GM21825 (cell line): Measurements from ENCODE around the gene DICER1.
"Not testable (repeated sequence)": the region's sequence is repeated elsewhere in the genome, so short reads cannot be mapped to it uniquely, and the experiment has no call there.

Experiments
- ATAC-seq: cut with Tn5 transposase; IDR thresholded peaks from one replicate; pipeline ENCODE4 v1.9.1; 2021; ENCODE audit warnings: mild to moderate bottlenecking, moderate library complexity; ENCODE audit not compliant: unreplicated experiment

Gene DICER1

GRCh38 chr14:95157327-95158189 is at the start of gene DICER1:
Gene DICER1, minus strand, starts transcription at chr14:95157529. Its CDS starts 24,071 bp downstream, at chr14:95133458.
- ATAC-seq: peak; percentile 69

GRCh38 chr14:95206534-95206933 is 49.2 kb upstream of the DICER1 start:
- no peak for ATAC-seq

- no peak for ATAC-seq
These were observed 47.4 kb upstream of the DICER1 start for GRCh38 chr14:95204705-95205104.

GRCh38 chr14:95201745-95202144 is 44.4 kb upstream of the DICER1 start:
- ATAC-seq: not testable (repeated sequence)

- ATAC-seq: no peak
These were observed 43.1 kb upstream of the DICER1 start for GRCh38 chr14:95200404-95200803.

- no peak for ATAC-seq
These were observed 42.1 kb upstream of the DICER1 start for GRCh38 chr14:95199298-95199983.

GRCh38 chr14:95198320-95198719 is 41.0 kb upstream of the DICER1 start:
- ATAC-seq: no peak

- no peak for ATAC-seq
These were observed 40.2 kb upstream of the DICER1 start for GRCh38 chr14:95197551-95197950.

GRCh38 chr14:95196826-95197545 is 39.7 kb upstream of the DICER1 start:
- ATAC-seq: no peak

GRCh38 chr14:95196268-95196667 is 38.9 kb upstream of the DICER1 start:
- ATAC-seq: peak; percentile 57

- no peak for ATAC-seq
These were observed 37.7 kb upstream of the DICER1 start for GRCh38 chr14:95195031-95195430.

GRCh38 chr14:95193081-95193480 is 35.8 kb upstream of the DICER1 start:
- no peak for ATAC-seq

- ATAC-seq: no peak
These were observed 35.0 kb upstream of the DICER1 start for GRCh38 chr14:95192311-95192710.

- ATAC-seq: no peak
These were observed 34.3 kb upstream of the DICER1 start for GRCh38 chr14:95191445-95192199.

- ATAC-seq: no peak
These were observed 33.5 kb upstream of the DICER1 start for GRCh38 chr14:95190857-95191256.

GRCh38 chr14:95190346-95190840 is 33.1 kb upstream of the DICER1 start:
- no peak for ATAC-seq

- no peak for ATAC-seq
These were observed 32.2 kb upstream of the DICER1 start for GRCh38 chr14:95189367-95190132.

GRCh38 chr14:95188380-95188779 is 31.1 kb upstream of the DICER1 start:
- ATAC-seq: no peak

GRCh38 chr14:95185767-95186392 is 28.6 kb upstream of the DICER1 start:
- ATAC-seq: no peak
